HCT116 (cell line): ENCODE results near the gene ANKZF1. TPM values are rescaled to one million over a fixed set of nuclear protein-coding genes. Genes with fewer than 3 reads are reported as not detected.

ENCODE experiments used
- ATAC-seq: fragments of 200-7000 bp; cut with Tn5 transposase; 2 replicates; pipeline ENCODE4 v1.9.1; 2020; ENCODE audit warnings: mild to moderate bottlenecking, moderate library complexity
- BruUV-seq: library from RNA; stranded (reverse); fragments of 400-500 nt; replicated peaks from 2 replicates; lab custom pipeline; 2021; lab: Mats Ljungman, UMichigan
- CTCF ChIA-PET: fragments of 300-600 bp; sonication (Branson Sonifier 250); formaldehyde crosslinking; loops from one replicate; lab custom pipeline; 2021; ENCODE audit warnings: antibody characterized with exemption; lab: Charles Lee
- POLR2A ChIA-PET: fragments of 300-600, 350-600 bp; sonication (Branson Sonifier 250); formaldehyde crosslinking; loops from one replicate; lab custom pipeline; 2021; ENCODE audit warnings: antibody characterized with exemption; lab: Charles Lee
- RAD21 ChIA-PET, 2 experiments: fragments of 300-600 bp; sonication (Branson Sonifier 250); formaldehyde crosslinking; loops; one replicate each; lab custom pipeline; 2023; ENCODE audit warnings: low total read pairs in 2 of 2; ENCODE audit not compliant: uncharacterized antibody in 2 of 2, unreplicated experiment in 2 of 2, low non-redundant PET in 1 of 2; lab: Charles Lee
- DNase-seq: peaks from one replicate; pipeline ENCODE4 v3.0.0-alpha.2; 2010; ENCODE audit warnings: low read depth, low spot score
- H2AFZ ChIP-seq: fragments of 200-600 bp; shearing (Covaris generic), sonication (generic); 2 replicates; pipeline ENCODE4 v1.6.1; 2017; ENCODE audit warnings: low read depth, mixed run types, mixed read lengths, antibody characterized with exemption, low read length; ENCODE audit not compliant: poor library complexity, severe bottlenecking
- H3K27ac ChIP-seq: 2 replicates; pipeline ENCODE4 v1.5.1; 2012; ENCODE audit warnings: low read depth, low read length
- H3K27me3 ChIP-seq: fragments of 200-600 bp; sonication (generic); 2 replicates; pipeline ENCODE4 v1.6.1; 2016; ENCODE audit warnings: mixed run types, low read length, mixed read lengths; ENCODE audit not compliant: insufficient read depth
- H3K36me3 ChIP-seq, 2 experiments: fragments of 200-500 bp in 1 of 2; fragments of 200-600 bp in 1 of 2; sonication (Bioruptor generic) in 1 of 2; sonication (generic) in 1 of 2; 2 replicates each; pipeline versions ENCODE4 v1.5.1 to v1.6.1; 2014 to 2016; ENCODE audit warnings: low read length in 2 of 2, inconsistent platforms in 1 of 2, mixed read lengths in 1 of 2, mixed run types in 1 of 2; ENCODE audit not compliant: insufficient read depth in 2 of 2, control insufficient read depth in 1 of 2
- H3K4me1 ChIP-seq, 2 experiments: fragments of 200-600 bp in 1 of 2; sonication (generic) in 1 of 2; 2 replicates each; pipeline versions ENCODE4 v1.5.1 to v1.6.1; 2012 to 2017; ENCODE audit warnings: low read length in 2 of 2, inconsistent platforms in 1 of 2, mild to moderate bottlenecking in 1 of 2, mixed read lengths in 1 of 2, mixed run types in 1 of 2, moderate library complexity in 1 of 2; ENCODE audit not compliant: insufficient read depth in 2 of 2, control insufficient read depth in 1 of 2
- H3K4me2 ChIP-seq: fragments of 200-600 bp; sonication (generic); 2 replicates; pipeline ENCODE4 v1.6.1; 2017; ENCODE audit warnings: mixed run types, low read length, mixed read lengths
- H3K4me3 ChIP-seq, 2 experiments: fragments of 200-600 bp in 1 of 2; sonication (generic) in 1 of 2; replicated peaks in 1 of 2; 2 replicates each; pipeline ENCODE4 v1.5.1; 2011 to 2016; ENCODE audit warnings: low read length in 2 of 2, control low read depth in 1 of 2, low read depth in 1 of 2, mild to moderate bottlenecking in 1 of 2, mixed read lengths in 1 of 2, mixed run types in 1 of 2
- H3K79me2 ChIP-seq: fragments of 200-600 bp; sonication (generic); 2 replicates; pipeline ENCODE4 v1.6.1; 2017; ENCODE audit warnings: mild to moderate bottlenecking, mixed run types, low read length, moderate library complexity, mixed read lengths; ENCODE audit not compliant: insufficient read depth
- H3K9ac ChIP-seq: fragments of 200-600 bp; sonication (generic); 2 replicates; pipeline ENCODE4 v1.6.1; 2016; ENCODE audit warnings: low read length, mixed read lengths
- H3K9me2 ChIP-seq: fragments of 200-600 bp; sonication (generic), shearing (Covaris generic); 2 replicates; pipeline ENCODE4 v1.6.1; 2017; ENCODE audit warnings: mixed run types, mild to moderate bottlenecking, moderate library complexity; ENCODE audit not compliant: insufficient read depth
- H3K9me3 ChIP-seq, 2 experiments: fragments of 200-500 bp in 1 of 2; fragments of 200-600 bp in 1 of 2; sonication (Bioruptor generic) in 1 of 2; sonication (generic) in 1 of 2; 2 replicates each; pipeline ENCODE4 v1.6.1; 2014 to 2017; ENCODE audit warnings: low read length in 2 of 2, mixed read lengths in 2 of 2, inconsistent platforms in 1 of 2, low read depth in 1 of 2, mild to moderate bottlenecking in 1 of 2, mixed run types in 1 of 2, moderate library complexity in 1 of 2; ENCODE audit not compliant: control insufficient read depth in 1 of 2, insufficient read depth in 1 of 2
- H4K20me1 ChIP-seq: fragments of 200-600 bp; sonication (generic), shearing (Covaris generic); 2 replicates; pipeline ENCODE4 v1.6.1; 2017; ENCODE audit warnings: mixed run types, mild to moderate bottlenecking, moderate library complexity; ENCODE audit not compliant: insufficient read depth
- CEBPB ChIP-seq: IDR thresholded peaks from 2 replicates; pipeline ENCODE4 v1.6.1; 2012; ENCODE audit warnings: low read depth
- EGR1 ChIP-seq: IDR thresholded peaks from 2 replicates; pipeline ENCODE4 v1.6.1; 2012; ENCODE audit warnings: low read depth
- ELF1 ChIP-seq: IDR thresholded peaks from 2 replicates; pipeline ENCODE4 v1.6.1; 2012; ENCODE audit warnings: low read depth, borderline replicate concordance
- EZH2 ChIP-seq: fragments of 200-600 bp; sonication (generic); IDR thresholded peaks from 2 replicates; pipeline ENCODE4 v1.6.1; 2017; ENCODE audit warnings: antibody characterized with exemption, mixed run types
- FOSL1 ChIP-seq: IDR thresholded peaks from 2 replicates; pipeline ENCODE4 v1.6.1; 2012; ENCODE audit warnings: low read depth
- POLR2AphosphoS5 ChIP-seq: IDR thresholded peaks from 2 replicates; pipeline ENCODE4 v1.6.1; 2011; ENCODE audit warnings: mild to moderate bottlenecking, low read depth, low read length, moderate library complexity
- RAD21 ChIP-seq: IDR thresholded peaks from 2 replicates; pipeline ENCODE4 v1.6.1; 2012; ENCODE audit warnings: low read depth, mild to moderate bottlenecking
- REST ChIP-seq: IDR thresholded peaks from 2 replicates; pipeline ENCODE4 v1.6.1; 2012; ENCODE audit warnings: low read depth
- SIN3A ChIP-seq: IDR thresholded peaks from 2 replicates; pipeline ENCODE4 v1.6.1; 2012; ENCODE audit warnings: low read depth
- SP1 ChIP-seq: IDR thresholded peaks from 2 replicates; pipeline ENCODE4 v1.6.1; 2012; ENCODE audit warnings: low read depth
- SRF ChIP-seq: IDR thresholded peaks from 2 replicates; pipeline ENCODE4 v1.6.1; 2012; ENCODE audit warnings: low read depth
- TCF7L2 ChIP-seq: IDR thresholded peaks from 2 replicates; pipeline ENCODE4 v1.7.0; 2011; ENCODE audit warnings: borderline replicate concordance, inconsistent platforms; ENCODE audit not compliant: insufficient read depth, insufficient read length; ENCODE audit errors: extremely low read depth
- YY1 ChIP-seq: IDR thresholded peaks from 2 replicates; pipeline ENCODE4 v1.6.1; 2011; ENCODE audit warnings: low read length, low read depth, moderate library complexity, mild to moderate bottlenecking; ENCODE audit not compliant: insufficient replicate concordance; ENCODE audit errors: extremely low read depth
- intact Hi-C: fragments of 100-400 bp; cut with micrococcal nuclease; formaldehyde crosslinking; loops from 2 replicates; pipeline ENCODE4 v1.10.0; 2022
- total RNA-seq: library from RNA; stranded (reverse); gene quantifications from one replicate; pipeline ENCODE4 v1.2.1, GENCODE V29; 2021; ENCODE audit not compliant: unreplicated experiment

ANKZF1 gene
- total RNA-seq, 1 experiment from 2014 or later, result 64.7 TPM

GRCh38 chr2:219207884-219208740 lies 21.5 kb upstream of the ANKZF1 start:
- peaks cover 10 to 16% of the 10 kb centered on the region in 2 experiments; a peak in 3 of 4 replicates for H3K36me3 ChIP-seq
- no peaks in the 10 kb centered on the region for H3K27me3 ChIP-seq
- ATAC-seq (no peak), DNase-seq (no peak)
- no peaks in the 10 kb centered on the region for H3K9me2 ChIP-seq
- peak overlapping the region in 1 of 2 experiments; percentile 67; a peak in 1 of 4 replicates for H3K4me3 ChIP-seq
- peak overlapping the region; percentile 77; the same call in 1 of the 2 replicates for H3K9ac ChIP-seq
- H2AFZ ChIP-seq, result no peak overlapping the region
- POLR2A ChIA-PET, result interaction anchor here (2.2 kb wide), 1 partner anchor 9 kb away, joined by 18 read pairs; no protein-coding TSS in a partner anchor
- CTCF ChIA-PET, result no interaction called here
- intact Hi-C loops, result loop anchor here (2.0 kb wide), 1 partner anchor 31 kb away; the partner anchor contains the start of gene CNPPD1
- TF ChIP-seq YY1 (no peak), ELF1 (no peak), POLR2AphosphoS5 (no peak), FOSL1 (no peak), TCF7L2 (no peak), SIN3A (no peak), SRF (no peak), CEBPB (no peak), RAD21 (no peak), EZH2 (no peak), EGR1 (no peak), REST (no peak), SP1 (no peak)
- no peaks in the 10 kb centered on the region for H3K79me2 ChIP-seq
- peak overlapping the region; percentile 63 for H3K27ac ChIP-seq
- RAD21 ChIA-PET, result no interaction called here
- peak overlapping the region; percentile 94 for H3K4me2 ChIP-seq
- peaks cover 0 to 9% of the 10 kb centered on the region in 2 experiments; a peak in 2 of 4 replicates for H3K9me3 ChIP-seq
- peaks cover 11 to 17% of the 10 kb centered on the region in 2 experiments for H3K4me1 ChIP-seq
- BruUV-seq, result no TSS peak
- no peaks in the 10 kb centered on the region for H4K20me1 ChIP-seq
